BLaER1 treated with 17β-estradiol and CSF1 and Interleukin-3, amounts not matched to agents 10 nM and 100 nM (cell line): ENCODE data around the gene CYP2W1.

Source experiments
- H3K27ac ChIP-seq, 11 experiments: shearing (Covaris generic); formaldehyde crosslinking; 2 replicates each; pipeline ENCODE4 v1.8.1; 2022
- H3K27me3 ChIP-seq, 11 experiments: shearing (Covaris generic); formaldehyde crosslinking; 2 replicates each; pipeline ENCODE4 v1.8.1; 2022
- H3K36me3 ChIP-seq, 11 experiments: shearing (Covaris generic); formaldehyde crosslinking; 2 replicates each; pipeline ENCODE4 v1.8.1; 2022
- H3K4me1 ChIP-seq, 10 experiments: shearing (Covaris generic); formaldehyde crosslinking; 2 replicates each; pipeline ENCODE4 v1.8.1; 2022
- H3K4me2 ChIP-seq, 11 experiments: shearing (Covaris generic); formaldehyde crosslinking; 2 replicates each; pipeline ENCODE4 v1.8.1; 2022
- H3K4me3 ChIP-seq, 10 experiments: shearing (Covaris generic); formaldehyde crosslinking; 2 replicates each; pipeline ENCODE4 v1.8.1; 2022
- H3K9ac ChIP-seq, 11 experiments: shearing (Covaris generic); formaldehyde crosslinking; 2 replicates each; pipeline ENCODE4 v1.8.1; 2022
- H3K9me3 ChIP-seq, 11 experiments: shearing (Covaris generic); formaldehyde crosslinking; replicated peaks in 1 of 11; 2 replicates each; pipeline ENCODE4 v1.8.1; 2022
- H4K20me1 ChIP-seq, 11 experiments: shearing (Covaris generic); formaldehyde crosslinking; 2 replicates each; pipeline ENCODE4 v1.8.1; 2022
- Cebpa-rat ChIP-seq, 11 experiments: shearing (Covaris generic); IDR thresholded peaks; 2 replicates each; pipeline ENCODE4 v1.8.1; 2022

Gene CYP2W1

GRCh38 chr7:990933-991728, 8.2 kb downstream of the CYP2W1 start:
- peak overlapping the region in 3 of 11 experiments; percentile 46 to 61 (median 56); a peak in 4 of 22 replicates for H3K27ac ChIP-seq
- no peaks in the 10 kb centered on the region for H3K36me3 ChIP-seq
- TF ChIP-seq Cebpa-rat (IDR thresholded peaks at IDR 0.05), result no peak
- H3K4me3 ChIP-seq, result no peak overlapping the region
- H3K4me2 ChIP-seq, result peak overlapping the region; percentile 57 to 92 (median 68)
- peaks cover 7 to 44% (median 18%) of the 10 kb centered on the region in 11 experiments; a peak in 15 of 22 replicates for H3K27me3 ChIP-seq
- peak overlapping the region in 3 of 11 experiments; percentile 5 to 58 (median 42); a peak in 3 of 22 replicates for H3K9ac ChIP-seq
- peaks cover 53 to 94% (median 86%) of the 10 kb centered on the region in 10 experiments for H3K4me1 ChIP-seq
- H4K20me1 ChIP-seq, result peaks cover 0 to 29% (median 6%) of the 10 kb centered on the region in 11 experiments; a peak in 10 of 22 replicates
- H3K9me3 ChIP-seq, result no peaks in the 10 kb centered on the region

GRCh38 chr7:991729-992656, 9.0 kb downstream of the CYP2W1 start:
- Histone ChIP-seq H3K4me3 (no peak overlapping the region), H3K9ac (peak overlapping the region in 7 of 11 experiments; percentile 5 to 58 (median 42); a peak in 10 of 22 replicates), H3K36me3 (peaks cover 0 to 4% (median 0%) of the 10 kb centered on the region in 11 experiments; a peak in 3 of 22 replicates), H3K4me1 (peaks cover 55 to 94% (median 86%) of the 10 kb centered on the region in 10 experiments), H3K27me3 (peaks cover 7 to 40% (median 18%) of the 10 kb centered on the region in 11 experiments; a peak in 15 of 22 replicates), H3K4me2 (peak overlapping the region; percentile 57 to 92 (median 68)), H4K20me1 (peaks cover 0 to 28% (median 6%) of the 10 kb centered on the region in 11 experiments; a peak in 10 of 22 replicates), H3K27ac (peak overlapping the region in 6 of 11 experiments; percentile 10 to 61 (median 49); a peak in 9 of 22 replicates), H3K9me3 (no peaks in the 10 kb centered on the region)
- no peak for TF ChIP-seq Cebpa-rat (IDR thresholded peaks at IDR 0.05)

- TF ChIP-seq Cebpa-rat (IDR thresholded peaks at IDR 0.05), result no peak
These were observed 10.0 kb downstream of the CYP2W1 start for GRCh38 chr7:992709-993607.

GRCh38 chr7:994592-995308, 11.8 kb downstream of the CYP2W1 start:
- Histone ChIP-seq H3K9me3 (no peaks in the 10 kb centered on the region), H3K36me3 (peaks cover 0 to 10% (median 0%) of the 10 kb centered on the region in 11 experiments; a peak in 6 of 22 replicates), H3K4me1 (peaks cover 51 to 96% (median 91%) of the 10 kb centered on the region in 10 experiments), H3K4me3 (no peak overlapping the region), H3K4me2 (peak overlapping the region in 9 of 11 experiments; percentile 77 to 92 (median 88); a peak in 15 of 22 replicates), H3K27me3 (peaks cover 7 to 39% (median 18%) of the 10 kb centered on the region in 11 experiments; a peak in 15 of 22 replicates), H4K20me1 (peaks cover 0 to 34% (median 9%) of the 10 kb centered on the region in 11 experiments; a peak in 12 of 22 replicates), H3K9ac (peak overlapping the region in 4 of 11 experiments; percentile 30 to 65 (median 57); a peak in 4 of 22 replicates), H3K27ac (no peak overlapping the region)
- no peak for TF ChIP-seq Cebpa-rat (IDR thresholded peaks at IDR 0.05)

More at GRCh38 chr7:992709-993607, 10.0 kb downstream of the CYP2W1 start:
- H3K27me3 ChIP-seq, result peaks cover 7 to 33% (median 18%) of the 10 kb centered on the region in 11 experiments; a peak in 15 of 22 replicates
- H3K4me2 ChIP-seq, result peak overlapping the region; percentile 64 to 92 (median 78)
- peaks cover 0 to 28% (median 7%) of the 10 kb centered on the region in 11 experiments; a peak in 11 of 22 replicates for H4K20me1 ChIP-seq
- peak overlapping the region in 7 of 11 experiments; percentile 16 to 58 (median 34); a peak in 8 of 22 replicates for H3K9ac ChIP-seq
- H3K4me3 ChIP-seq, result no peak overlapping the region
- H3K27ac ChIP-seq, result peak overlapping the region in 5 of 11 experiments; percentile 10 to 61 (median 46); a peak in 5 of 22 replicates
- peaks cover 0 to 10% (median 0%) of the 10 kb centered on the region in 11 experiments; a peak in 5 of 22 replicates for H3K36me3 ChIP-seq
- peaks cover 50 to 94% (median 86%) of the 10 kb centered on the region in 10 experiments for H3K4me1 ChIP-seq
- no peaks in the 10 kb centered on the region for H3K9me3 ChIP-seq

GRCh38 chr7:995571-995970, 12.6 kb downstream of the CYP2W1 start:
- peak overlapping the region in 6 of 11 experiments; percentile 21 to 65 (median 52); a peak in 6 of 22 replicates for H3K9ac ChIP-seq
- peaks cover 7 to 48% (median 19%) of the 10 kb centered on the region in 11 experiments; a peak in 15 of 22 replicates for H3K27me3 ChIP-seq
- peaks cover 59 to 100% (median 95%) of the 10 kb centered on the region in 10 experiments for H3K4me1 ChIP-seq
- H3K4me2 ChIP-seq, result peak overlapping the region; percentile 62 to 92 (median 86); a peak in 21 of 22 replicates
- peak overlapping the region in 1 of 11 experiments; percentile 44; a peak in 1 of 22 replicates for H3K27ac ChIP-seq
- H3K36me3 ChIP-seq, result peaks cover 0 to 10% (median 0%) of the 10 kb centered on the region in 11 experiments; a peak in 6 of 22 replicates
- H3K4me3 ChIP-seq, result no peak overlapping the region; a peak in 1 of 20 replicates
- H4K20me1 ChIP-seq, result peaks cover 0 to 42% (median 9%) of the 10 kb centered on the region in 11 experiments; a peak in 12 of 22 replicates
- no peaks in the 10 kb centered on the region for H3K9me3 ChIP-seq
- no peak for TF ChIP-seq Cebpa-rat (IDR thresholded peaks at IDR 0.05)

- H3K4me2 ChIP-seq, result peak overlapping the region; percentile 62 to 92 (median 86)
- H3K4me1 ChIP-seq, result peaks cover 66 to 100% (median 95%) of the 10 kb centered on the region in 10 experiments
- H3K9me3 ChIP-seq, result no peaks in the 10 kb centered on the region
- peaks cover 0 to 45% (median 9%) of the 10 kb centered on the region in 11 experiments; a peak in 12 of 22 replicates for H4K20me1 ChIP-seq
- peaks cover 7 to 53% (median 19%) of the 10 kb centered on the region in 11 experiments; a peak in 15 of 22 replicates for H3K27me3 ChIP-seq
- peaks cover 0 to 10% (median 0%) of the 10 kb centered on the region in 11 experiments; a peak in 6 of 22 replicates for H3K36me3 ChIP-seq
- peak overlapping the region in 5 of 11 experiments; percentile 7 to 44 (median 22); a peak in 7 of 22 replicates for H3K27ac ChIP-seq
- no peak overlapping the region; a peak in 1 of 20 replicates for H3K4me3 ChIP-seq
- TF ChIP-seq Cebpa-rat (IDR thresholded peaks at IDR 0.05), result no peak
- H3K9ac ChIP-seq, result peak overlapping the region in 10 of 11 experiments; percentile 18 to 65 (median 44); a peak in 13 of 22 replicates
These were observed 13.3 kb downstream of the CYP2W1 start for GRCh38 chr7:996079-996872.
